Head of caudate nucleus (tissue), 42 donors: Measurements from ENCODE around the gene KCNE4.
"Not testable (repeated sequence)": the region's sequence is repeated elsewhere in the genome, so short reads cannot be mapped to it uniquely, and the experiment has no call there.

Source experiments
- DNase-seq, 42 donors: peaks; one replicate each; pipeline versions ENCODE4 v3.0.0 to v3.0.0-alpha.2; 2020 to 2021; ENCODE audit warnings: mixed read lengths in 7 of 42
- intact Hi-C: fragments of 100-400 bp; cut with DNase I; formaldehyde crosslinking; loops from one replicate; pipeline ENCODE4 v1.15.0; 2022

The KCNE4 gene

DNA sequence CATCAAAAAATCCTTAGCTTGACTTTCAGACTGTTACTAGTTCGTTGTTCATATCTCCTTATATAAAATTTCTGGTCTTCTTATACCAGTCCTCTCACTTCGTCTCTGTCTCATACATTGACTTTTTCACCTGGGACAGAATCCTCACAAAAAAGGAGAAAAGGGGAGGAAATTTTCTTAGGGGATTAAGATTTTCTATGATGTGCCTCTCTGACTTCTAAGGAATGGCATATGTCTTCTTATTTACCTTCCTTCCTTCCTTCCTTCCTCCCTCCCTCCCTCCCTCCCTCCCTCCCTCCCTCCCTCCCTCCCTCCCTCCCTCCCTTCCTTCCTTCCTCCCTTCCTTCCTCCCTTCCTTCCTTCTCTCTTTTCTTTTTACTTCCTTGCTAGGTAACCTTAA, 27.9 kb downstream of the KCNE4 start:
- no peak for DNase-seq
- intact Hi-C loops = no loop called here

DNA sequence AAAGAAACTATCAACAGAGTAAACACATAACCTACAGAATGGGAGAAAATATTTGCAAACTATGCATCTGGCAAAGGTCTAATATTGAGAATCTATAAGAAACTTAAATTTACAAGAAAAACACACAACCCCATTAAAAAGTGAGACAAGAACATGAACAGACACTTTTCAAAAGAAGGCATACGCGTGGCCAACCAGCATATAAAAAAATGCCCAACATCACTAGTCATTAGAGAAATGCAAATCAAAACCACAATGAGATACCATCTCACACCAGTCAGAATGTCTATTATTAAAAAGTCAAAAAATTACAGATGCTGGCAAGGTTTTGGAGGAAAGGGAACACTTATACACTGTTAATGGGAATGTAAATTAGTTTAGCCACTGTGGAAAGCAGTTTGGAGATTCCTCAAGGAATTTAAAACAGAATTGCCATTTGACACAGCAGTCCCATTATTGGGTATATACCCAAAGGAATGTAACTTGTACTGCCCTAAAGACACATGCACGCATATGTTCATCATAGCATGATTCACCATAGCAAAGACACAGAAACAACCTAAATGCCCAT, 28.9 kb downstream of the KCNE4 start:
- intact Hi-C loops, DNase-seq: not testable (repeated sequence)

DNA sequence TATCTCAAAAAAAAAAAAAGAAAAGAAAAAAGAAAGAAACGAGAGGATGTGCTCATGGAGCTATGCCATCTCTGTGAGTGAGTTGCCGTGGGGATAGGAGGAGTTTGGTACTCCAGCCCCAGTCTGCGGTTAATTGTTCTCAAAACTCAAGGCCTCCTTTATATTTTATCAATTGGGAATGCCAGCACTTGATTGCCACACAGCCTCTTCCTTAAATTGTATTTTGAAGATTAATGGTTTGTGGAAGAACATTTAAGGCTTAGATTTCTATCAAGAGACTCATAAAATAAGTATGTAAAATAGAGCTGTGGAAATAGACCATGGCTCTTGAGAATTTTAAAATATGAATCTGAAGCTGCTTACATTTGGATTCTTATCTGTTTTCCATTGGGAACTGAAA, 29.8 kb downstream of the KCNE4 start:
- DNase-seq = no peak
- intact Hi-C loops = no loop called here

DNA sequence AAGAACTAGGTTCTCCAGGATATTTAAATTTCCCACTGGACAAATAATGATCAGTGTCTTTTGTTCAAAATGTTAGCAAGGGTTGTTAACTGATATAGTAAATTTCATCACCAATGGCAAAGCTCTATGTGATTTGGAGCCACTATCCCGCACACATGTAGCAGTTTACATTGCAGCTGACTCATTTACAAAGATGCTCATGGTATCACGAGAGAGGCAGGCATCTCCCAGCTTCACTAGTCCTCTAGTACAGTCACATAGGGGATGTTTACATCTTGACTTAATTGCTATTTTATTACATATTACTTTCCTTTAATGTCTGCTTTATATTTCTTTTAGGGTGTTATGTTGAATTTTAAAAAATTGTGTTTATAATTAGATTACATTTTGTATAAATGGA, 30.7 kb downstream of the KCNE4 start:
- intact Hi-C loops = no loop called here
- no peak for DNase-seq

DNA sequence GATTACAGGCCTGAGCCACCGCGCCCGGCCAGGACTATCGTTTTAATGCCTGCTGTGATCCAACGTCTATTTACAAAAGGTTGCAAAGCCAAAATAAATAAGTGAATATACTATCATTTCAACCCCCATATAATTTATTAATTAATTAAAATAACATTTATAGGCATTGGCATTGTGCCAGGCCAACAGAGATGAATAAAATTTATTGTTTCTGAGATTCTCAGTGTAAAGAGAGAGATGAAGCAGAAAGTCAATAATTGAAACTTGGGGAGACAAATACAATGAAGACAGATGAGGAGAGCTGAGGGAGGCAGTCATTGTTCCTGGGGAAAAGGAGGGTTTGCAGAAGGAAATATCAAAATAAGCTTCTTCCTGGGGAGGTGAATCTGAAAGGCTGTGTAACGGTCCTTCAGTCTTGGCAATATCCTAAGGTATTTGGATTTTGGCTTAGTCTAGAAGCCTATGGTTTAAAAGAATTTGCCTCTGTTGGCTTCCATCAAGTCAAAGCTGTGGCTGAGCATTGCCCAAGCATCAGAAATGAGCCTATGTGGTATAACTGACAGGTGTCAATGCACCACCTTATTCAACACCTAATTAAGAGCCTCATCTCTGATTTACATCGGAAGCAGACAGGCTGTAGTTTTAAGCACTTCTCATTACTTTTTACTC, 31.5 kb downstream of the KCNE4 start:
- DNase-seq = no peak
- intact Hi-C loops = no loop called here

DNA sequence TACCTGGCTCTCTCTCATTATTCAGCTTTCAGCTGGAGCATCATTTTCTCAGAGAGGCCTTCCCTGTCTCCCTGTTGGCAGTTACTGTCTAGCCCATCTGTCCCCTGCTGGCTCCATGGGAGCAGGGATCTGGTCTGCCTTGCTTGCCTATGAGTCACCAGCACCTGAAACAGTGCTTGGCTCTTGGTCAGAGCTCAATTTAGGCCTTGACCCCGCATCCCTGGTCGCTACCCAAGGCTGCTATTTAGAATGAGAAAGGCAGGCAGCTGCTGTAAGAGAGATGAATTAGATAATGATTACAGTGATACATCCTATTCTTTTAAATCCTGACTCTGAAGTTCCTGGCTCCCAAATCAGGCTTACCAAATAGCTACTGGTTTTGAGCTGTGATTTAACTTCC, 32.9 kb downstream of the KCNE4 start:
- intact Hi-C loops = no loop called here
- DNase-seq = peak in 10 of 42 donors; percentile 7 to 68 (median 24)

DNA sequence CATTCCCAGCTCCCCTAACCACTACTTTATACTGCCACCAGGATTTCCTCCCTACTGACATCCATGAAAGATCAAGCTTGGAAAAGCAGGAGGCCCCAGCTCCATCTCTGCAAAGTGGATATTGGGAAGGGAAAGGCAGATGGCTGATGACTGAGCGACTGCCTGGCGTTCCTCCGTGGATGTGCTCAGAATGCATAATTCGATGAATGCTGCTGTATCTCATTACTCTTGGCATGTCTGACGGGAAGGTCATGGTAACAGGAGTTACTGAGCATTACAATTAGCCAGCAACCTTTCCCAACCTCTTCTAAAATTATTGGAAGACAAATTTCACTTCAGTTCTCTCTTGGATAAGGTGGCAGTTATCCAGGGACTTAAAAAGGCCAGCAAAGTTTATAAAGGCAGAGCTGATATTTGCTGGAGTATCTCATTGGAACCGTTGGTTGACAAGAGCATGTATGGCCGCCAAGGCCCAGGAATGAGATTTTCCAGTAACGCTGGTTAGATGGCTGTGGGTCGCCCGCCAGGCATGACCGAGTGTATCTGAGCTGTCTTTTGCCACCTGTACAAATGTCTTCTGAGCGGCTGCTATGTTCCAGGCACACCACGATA, 34.5 kb downstream of the KCNE4 start:
- peak in 28 of 42 donors; percentile 14 to 77 (median 38) for DNase-seq

DNA sequence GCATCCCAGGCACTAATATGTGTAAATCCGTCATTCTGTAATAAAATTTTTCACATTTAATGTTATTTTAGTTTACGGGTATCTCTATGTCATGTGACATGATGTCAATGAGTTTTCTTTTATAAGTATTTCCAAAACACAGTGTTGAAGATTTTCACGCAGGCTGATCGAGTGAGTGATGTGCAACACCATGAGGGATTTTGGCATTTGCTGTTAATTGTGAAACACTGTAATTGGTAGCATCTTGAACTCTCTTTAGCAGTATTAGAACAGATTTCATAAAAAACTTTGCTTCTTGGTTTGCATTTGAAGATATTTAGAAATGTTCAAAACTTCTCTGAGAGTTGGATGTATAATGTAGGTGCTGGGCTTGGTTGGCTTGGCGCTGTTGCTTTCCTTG, 35.5 kb downstream of the KCNE4 start:
- intact Hi-C loops = no loop called here

More for the DNA sequence above, 34.5 kb downstream of the KCNE4 start:
- intact Hi-C loops = no loop called here

DNA sequence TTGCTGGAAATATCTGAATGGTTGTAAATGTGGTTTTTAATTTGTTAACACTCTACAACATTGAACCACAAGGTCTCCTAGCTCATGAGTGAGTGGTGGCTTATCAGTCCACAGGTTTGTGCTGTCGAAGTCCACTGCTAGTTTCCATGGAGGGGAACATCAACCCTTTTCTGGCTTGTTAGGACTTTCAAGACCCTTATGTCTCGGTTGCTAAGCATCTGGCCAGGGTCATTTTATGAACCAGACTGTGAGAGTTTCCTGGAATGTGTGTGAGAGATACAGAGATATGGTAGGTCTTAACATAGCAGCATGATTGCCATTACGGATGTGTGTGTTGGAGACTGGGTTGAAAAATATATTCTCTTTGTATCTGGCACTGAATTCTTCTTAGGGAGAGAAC, 36.9 kb downstream of the KCNE4 start:
- intact Hi-C loops = no loop called here
- no peak for DNase-seq

More for the DNA sequence above, 35.5 kb downstream of the KCNE4 start:
- no peak for DNase-seq

DNA sequence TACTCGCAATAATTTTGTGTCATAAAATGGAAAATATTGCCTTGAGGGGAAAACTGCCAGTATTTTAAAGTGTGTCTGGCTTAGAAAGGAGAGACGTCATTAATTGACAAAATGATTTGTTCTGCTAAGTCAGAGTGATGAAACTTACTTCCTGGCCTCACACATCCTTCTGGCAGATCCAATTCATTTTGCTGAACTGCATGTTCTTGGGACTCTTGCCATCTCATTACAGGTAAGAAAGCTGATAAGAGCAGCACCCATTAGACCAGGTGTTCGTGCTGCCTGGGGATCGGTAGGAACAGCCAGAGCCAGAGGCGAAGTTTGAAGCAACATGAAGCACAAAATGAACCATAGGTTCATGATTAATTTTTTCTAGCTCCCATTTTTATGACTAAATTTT, 38.0 kb downstream of the KCNE4 start:
- DNase-seq = no peak
- intact Hi-C loops = no loop called here

DNA sequence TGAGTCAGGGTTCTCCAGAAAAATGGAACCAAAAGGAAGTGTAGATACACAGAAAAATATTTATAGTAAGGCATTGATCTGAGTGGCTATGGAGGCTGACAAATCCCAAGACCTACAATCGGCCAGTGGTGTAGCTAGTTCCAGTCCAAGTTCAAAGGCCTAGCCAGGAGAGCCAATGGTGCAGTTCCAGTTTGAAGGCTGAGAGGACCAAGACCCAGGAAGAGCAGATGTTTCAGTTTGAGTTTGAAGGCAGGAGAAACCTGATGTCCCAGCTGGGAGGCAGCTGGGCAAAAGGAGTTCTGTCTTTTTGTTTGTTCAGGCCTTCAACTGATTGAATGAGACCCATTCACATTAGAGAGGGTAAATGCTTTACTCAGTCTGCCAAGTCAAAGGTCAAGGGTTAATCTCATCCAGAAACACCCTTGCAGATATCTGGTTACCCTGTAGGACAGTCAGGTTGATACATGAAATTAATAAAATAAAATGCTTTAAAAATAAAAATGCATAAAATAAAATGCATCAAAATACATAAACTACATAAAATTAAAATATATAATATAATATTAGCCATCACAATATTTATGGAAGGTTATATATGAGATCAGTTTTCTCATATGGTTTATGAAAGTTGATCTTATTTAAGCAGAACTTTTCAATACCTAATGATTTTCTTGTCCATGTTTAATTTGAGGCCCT, 38.7 kb downstream of the KCNE4 start:
- DNase-seq = no peak
- intact Hi-C loops = no loop called here

DNA sequence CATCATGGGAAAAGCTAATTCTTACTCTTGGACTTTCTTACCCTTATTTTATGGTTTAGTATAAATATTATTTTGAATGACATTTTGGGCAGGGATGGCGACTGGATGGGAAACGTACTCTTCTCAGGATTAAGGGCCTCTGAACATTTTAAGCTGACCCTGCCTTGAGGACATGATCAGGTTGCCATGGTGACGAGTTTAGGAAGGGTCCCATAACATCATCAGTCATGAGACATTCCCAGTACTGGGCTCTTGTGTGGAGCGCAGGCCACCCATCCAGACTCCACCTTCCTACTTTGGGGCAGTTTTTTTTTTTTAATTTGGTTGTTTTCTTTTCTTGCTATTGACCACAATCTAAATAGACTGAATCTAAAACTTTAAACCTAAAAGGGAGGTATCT, 40.7 kb downstream of the KCNE4 start:
- DNase-seq = no peak
- intact Hi-C loops = no loop called here

DNA sequence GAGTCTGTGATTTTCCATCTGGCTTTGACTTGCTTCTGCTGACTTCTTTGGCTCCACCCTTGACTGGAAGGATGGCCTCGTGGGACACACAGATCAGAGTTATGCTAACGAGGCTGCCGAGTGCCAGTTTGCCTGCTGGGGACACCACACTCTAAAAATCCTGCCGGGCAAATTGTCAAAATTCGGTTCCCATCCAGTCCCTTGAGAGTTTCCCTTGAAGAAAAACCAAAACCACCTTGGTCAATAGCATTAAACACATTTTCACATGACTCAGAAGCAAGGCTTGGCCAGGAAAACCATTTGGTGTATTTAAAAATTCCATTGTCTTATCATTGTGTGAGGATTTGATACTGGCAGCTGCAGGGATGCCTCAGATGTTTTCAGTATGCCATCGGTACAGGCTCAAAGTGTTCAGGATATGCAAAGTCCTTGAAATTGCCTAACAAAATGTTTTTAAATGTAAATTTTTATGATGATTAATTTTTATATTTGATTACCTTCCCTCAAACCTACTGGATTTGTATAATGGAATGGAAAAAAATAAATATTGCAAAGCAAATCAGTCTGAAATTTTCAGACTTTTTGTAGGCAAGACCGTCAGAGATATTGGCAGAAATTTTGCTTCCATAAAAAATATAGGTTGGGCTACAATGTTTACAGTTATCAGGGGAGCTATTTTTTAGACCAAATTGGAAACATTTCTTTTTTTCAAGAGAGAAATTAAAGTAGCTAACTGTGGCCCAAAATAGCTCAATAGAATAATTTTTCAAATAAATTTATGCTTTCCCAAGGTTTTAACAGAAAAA, 41.6 kb downstream of the KCNE4 start:
- DNase-seq = peak in 4 of 42 donors; percentile 4 to 19 (median 16)
- intact Hi-C loops = no loop called here

DNA sequence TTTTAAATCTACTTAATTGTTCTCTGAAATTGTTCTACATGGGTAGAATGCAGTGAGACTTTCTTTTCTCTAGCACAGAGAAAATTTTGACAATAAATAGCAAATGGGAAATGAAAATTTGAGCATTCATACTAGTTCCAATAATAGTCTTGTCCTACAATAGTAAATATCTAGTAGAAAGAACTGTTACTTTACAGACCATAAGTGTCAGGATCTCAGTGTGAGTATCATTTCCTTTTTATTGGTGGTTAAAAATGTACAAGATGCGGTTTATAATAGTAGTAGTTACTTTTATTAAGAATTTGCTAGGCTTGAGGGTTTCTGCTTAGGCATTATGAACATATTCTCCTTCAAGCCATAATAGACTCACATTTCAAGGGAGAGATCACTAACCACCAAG, 43.2 kb downstream of the KCNE4 start:
- no peak for DNase-seq
- intact Hi-C loops = no loop called here

DNA sequence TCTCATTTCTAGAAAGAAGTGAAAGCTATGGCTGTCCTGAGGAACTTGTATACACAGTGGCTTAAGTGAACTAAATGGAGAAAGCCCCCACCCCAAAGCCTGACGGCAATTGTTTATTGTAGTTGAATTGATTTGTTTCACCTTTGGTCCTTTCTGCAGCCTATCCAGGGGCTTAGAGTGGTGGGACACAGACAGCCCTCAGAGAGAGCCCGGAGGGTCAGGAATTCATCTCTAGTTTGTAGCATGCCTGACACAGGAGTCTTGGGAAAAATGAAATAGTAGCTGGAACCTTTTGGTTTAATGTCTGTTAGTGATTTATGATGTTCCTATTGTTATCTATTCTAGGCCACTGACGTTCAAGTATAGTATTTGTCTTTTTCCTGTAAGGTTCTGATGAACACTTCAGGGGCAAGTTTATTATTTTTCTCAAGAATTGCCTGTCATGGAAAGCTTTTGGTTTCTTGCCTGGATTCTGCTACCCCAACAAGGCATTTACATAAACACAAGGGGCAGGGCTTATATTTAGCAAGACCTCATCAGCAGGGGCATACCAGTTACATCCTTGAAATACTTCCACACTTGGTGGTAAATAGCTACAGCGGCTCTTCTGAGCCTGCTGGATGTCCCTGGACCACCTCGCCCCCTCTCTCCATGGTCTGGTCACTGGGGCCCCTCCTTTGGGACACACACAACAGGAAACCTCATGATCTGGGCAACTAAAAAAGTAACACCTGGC, 44.4 kb downstream of the KCNE4 start:
- DNase-seq = no peak
- intact Hi-C loops = no loop called here

DNA sequence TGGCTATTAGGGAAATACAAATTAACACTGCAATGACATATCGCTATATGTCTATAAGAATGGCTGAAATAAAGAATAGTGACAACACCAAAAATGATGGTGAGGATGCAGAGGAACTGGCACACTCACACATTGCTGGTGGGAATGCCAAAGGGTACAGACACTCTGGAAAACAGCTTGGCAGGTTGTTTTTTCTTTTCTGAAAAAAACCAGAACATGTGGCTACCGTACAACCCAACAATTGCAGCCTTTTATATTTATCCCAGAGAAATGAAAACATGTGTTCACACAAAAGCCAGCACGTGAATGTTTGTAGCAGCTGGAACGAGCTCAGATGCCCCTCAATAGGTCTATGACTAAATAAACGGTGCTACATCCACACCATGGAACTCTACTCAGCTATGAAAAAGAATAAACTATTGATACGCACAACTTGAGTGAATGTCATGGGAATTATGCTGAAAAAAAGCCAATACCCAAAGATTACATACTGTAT, 45.9 kb downstream of the KCNE4 start:
- DNase-seq = no peak
- intact Hi-C loops = no loop called here

DNA sequence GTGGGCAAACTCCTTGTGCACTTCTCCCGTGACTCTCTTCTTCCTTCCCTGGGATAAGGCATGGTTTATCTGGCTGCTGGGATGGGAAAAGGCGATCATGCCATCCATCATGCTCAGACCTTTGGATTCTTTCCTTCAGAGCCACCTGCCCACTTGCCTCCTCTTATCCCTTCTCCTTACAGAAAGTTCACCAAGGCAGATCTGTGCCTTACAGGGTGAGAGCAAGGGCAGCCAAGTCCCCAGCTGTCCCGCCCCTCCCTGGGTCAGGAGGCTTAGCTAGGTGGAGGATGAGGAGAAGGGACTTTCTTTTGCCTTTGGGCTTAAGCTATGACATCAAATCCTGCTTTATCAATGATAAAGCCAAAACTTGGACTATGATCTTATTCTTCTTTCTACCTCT, 47.6 kb downstream of the KCNE4 start:
- DNase-seq = no peak
- intact Hi-C loops = no loop called here

DNA sequence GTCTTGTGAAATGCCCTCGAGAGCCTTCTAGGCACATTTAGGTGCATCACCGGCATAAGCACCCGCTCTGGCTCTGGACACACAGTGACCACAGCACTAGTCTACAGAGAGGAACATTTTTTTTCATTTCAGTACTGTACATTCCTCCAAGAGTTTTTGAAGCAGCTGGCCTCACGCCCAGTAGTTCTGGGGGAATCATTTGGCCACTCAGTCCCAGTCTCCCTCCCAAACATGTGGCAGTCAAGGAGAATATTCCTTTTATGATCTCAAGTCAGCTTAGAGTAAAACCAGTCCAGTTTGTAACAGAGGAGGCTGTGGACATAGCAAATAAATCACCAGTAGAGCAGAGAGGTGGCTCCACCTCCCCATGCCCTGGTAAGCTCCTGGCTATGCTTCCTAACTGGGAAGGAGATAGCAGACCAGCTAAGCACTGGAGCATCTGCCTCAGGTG, 48.1 kb downstream of the KCNE4 start:
- no peak for DNase-seq
- intact Hi-C loops = no loop called here
